Activated naive CD4-positive, alpha-beta T cell treated with Interleukin-2 at 50 U/mL for 16 hours (primary cell): Measurements from ENCODE around the gene MOGAT1.

ENCODE experiments used
- DNase-seq: peaks from one replicate; pipeline ENCODE4 v3.0.0-alpha.2; 2020

MOGAT1 gene

GRCh38 chr2:222671259-222672067 lies at the start of gene MOGAT1:
Gene MOGAT1 (plus strand): TSS chr2:222671658. CDS start chr2:222671786, 128 bp downstream.
- DNase-seq = no peak

GRCh38 chr2:222621893-222622292 lies 49.6 kb upstream of the MOGAT1 start:
- no peak for DNase-seq

- DNase-seq = no peak
Observed at GRCh38 chr2:222622910-222623309, 48.5 kb upstream of the MOGAT1 start.

GRCh38 chr2:222623756-222624309 lies 47.6 kb upstream of the MOGAT1 start:
- DNase-seq = no peak

GRCh38 chr2:222627764-222628163 lies 43.7 kb upstream of the MOGAT1 start:
- DNase-seq = no peak

GRCh38 chr2:222635295-222635694 lies 36.2 kb upstream of the MOGAT1 start:
- DNase-seq = no peak

GRCh38 chr2:222637067-222637466 lies 34.4 kb upstream of the MOGAT1 start:
- no peak for DNase-seq

- DNase-seq = no peak
Observed at GRCh38 chr2:222641336-222641735, 30.1 kb upstream of the MOGAT1 start.

- no peak for DNase-seq
Observed at GRCh38 chr2:222643134-222643533, 28.3 kb upstream of the MOGAT1 start.

GRCh38 chr2:222646008-222646407 lies 25.4 kb upstream of the MOGAT1 start:
- no peak for DNase-seq

GRCh38 chr2:222649801-222650200 lies 21.7 kb upstream of the MOGAT1 start:
- no peak for DNase-seq

- no peak for DNase-seq
Observed at GRCh38 chr2:222651718-222652418, 19.6 kb upstream of the MOGAT1 start.

- no peak for DNase-seq
Observed at GRCh38 chr2:222652491-222653255, 18.8 kb upstream of the MOGAT1 start.

- no peak for DNase-seq
Observed at GRCh38 chr2:222653280-222653679, 18.2 kb upstream of the MOGAT1 start.

GRCh38 chr2:222655787-222656525 lies 15.5 kb upstream of the MOGAT1 start, which contains the start of gene FARSB:
Gene FARSB (minus strand): TSS chr2:222656092. CDS start chr2:222656073, 19 bp downstream.
- DNase-seq = peak; percentile 93

- DNase-seq = no peak
Observed at GRCh38 chr2:222656526-222657446, 14.7 kb upstream of the MOGAT1 start.

- DNase-seq = no peak
Observed at GRCh38 chr2:222663479-222663878, 8.0 kb upstream of the MOGAT1 start.

GRCh38 chr2:222668494-222669154 lies 2.8 kb upstream of the MOGAT1 start:
- DNase-seq = no peak

- no peak for DNase-seq
Observed at GRCh38 chr2:222669353-222669752, 2.1 kb upstream of the MOGAT1 start.

GRCh38 chr2:222670191-222671038 lies 1.0 kb upstream of the MOGAT1 start:
- no peak for DNase-seq
